Vagina (tissue), 2 donors: ENCODE results near the gene MFRP. TPM values are rescaled to one million over a fixed set of nuclear protein-coding genes. Genes with fewer than 3 reads are reported as not detected.
A peak's percentile ranks its signal among the peaks of the same experiment; 100 is the strongest.

Source experiments
- DNase-seq, 2 donors: peaks; one replicate each; pipeline ENCODE4 v3.0.0-alpha.2; 2017; ENCODE audit errors: extremely low spot score in 2 of 2
- H3K27ac ChIP-seq: fragments of 200-600 bp; sonication (generic); one replicate; pipeline ENCODE4 v1.5.1; 2019
- H3K27me3 ChIP-seq: fragments of 200-600 bp; sonication (generic); one replicate; pipeline ENCODE4 v1.5.1; 2019
- H3K36me3 ChIP-seq, 2 donors: fragments of 200-600 bp; sonication (generic); one replicate each; pipeline ENCODE4 v1.5.1; 2017 to 2019
- H3K4me1 ChIP-seq: fragments of 200-600 bp; sonication (generic); one replicate; pipeline ENCODE4 v1.5.1; 2019
- H3K4me3 ChIP-seq, 2 donors: fragments of 200-600 bp; sonication (generic); 1 replicate in 1 of 2; 2 replicates in 1 of 2; pipeline ENCODE4 v1.5.1; 2016 to 2019
- H3K9me3 ChIP-seq: fragments of 200-600 bp; sonication (generic); one replicate; pipeline ENCODE4 v1.5.1; 2019
- CTCF ChIP-seq, 3 experiments: fragments of 450-650 bp in 2 of 3; fragments of 200-600 bp in 1 of 3; sonication (generic) in 1 of 3; IDR thresholded peaks; one replicate each; pipeline ENCODE4 v1.5.1; 2017 to 2019; ENCODE audit warnings: antibody characterized with exemption in 3 of 3, mild to moderate bottlenecking in 2 of 3, moderate library complexity in 2 of 3
- POLR2A ChIP-seq, 2 donors: fragments of 450-650 bp; IDR thresholded peaks; one replicate each; pipeline ENCODE4 v1.6.1; 2017; ENCODE audit warnings: antibody characterized with exemption in 2 of 2, mild to moderate bottlenecking in 2 of 2, moderate library complexity in 2 of 2
- POLR2AphosphoS5 ChIP-seq, 2 donors: sonication (generic); formaldehyde crosslinking; IDR thresholded peaks; one replicate each; pipeline ENCODE4 v1.9.0; 2017; ENCODE audit warnings: antibody characterized with exemption in 2 of 2, mild to moderate bottlenecking in 2 of 2, low read depth in 1 of 2; ENCODE audit not compliant: insufficient read depth in 1 of 2
- intact Hi-C: fragments of 100-400 bp; cut with DNase I; formaldehyde crosslinking; loops from one replicate; pipeline ENCODE4 v1.15.1; 2023
- total RNA-seq: library from RNA; depleted of rRNA; stranded (reverse); fragments of >200 nt; gene quantifications from one replicate; pipeline ENCODE4 v1.2.3, GENCODE V29; 2016

Gene MFRP
- total RNA-seq, 1 donor from 2014 or later = not detected

GRCh38 chr11:119372260-119373058, 26.0 kb upstream of the MFRP start:
- H3K4me3 ChIP-seq = no peak overlapping the region
- no peak for DNase-seq
- H3K36me3 ChIP-seq = no peaks in the 10 kb centered on the region
- TF ChIP-seq CTCF (IDR thresholded peaks at IDR 0.05) = no peak
- no peak for TF ChIP-seq POLR2A (IDR thresholded peaks at IDR 0.05)
- TF ChIP-seq POLR2AphosphoS5 (IDR thresholded peaks at IDR 0.05; ENCODE audit: insufficient read depth in 1 of 2, low read depth in 1 of 2) = no peak
- intact Hi-C loops = no loop called here
- H3K4me1 ChIP-seq = peaks cover 78% of the 10 kb centered on the region
- no peak overlapping the region for H3K27ac ChIP-seq
- H3K27me3 ChIP-seq = no peaks in the 10 kb centered on the region
- no peaks in the 10 kb centered on the region for H3K9me3 ChIP-seq

- TF ChIP-seq CTCF (IDR thresholded peaks at IDR 0.05) = no peak
- TF ChIP-seq POLR2A (IDR thresholded peaks at IDR 0.05) = no peak
- TF ChIP-seq POLR2AphosphoS5 (IDR thresholded peaks at IDR 0.05; ENCODE audit: insufficient read depth in 1 of 2, low read depth in 1 of 2) = peak in 1 of 2 donors; percentile 21
- Histone ChIP-seq H3K4me3 (no peak overlapping the region), H3K27ac (peak overlapping the region; percentile 42), H3K4me1 (peaks cover 84% of the 10 kb centered on the region), H3K9me3 (no peaks in the 10 kb centered on the region), H3K27me3 (no peaks in the 10 kb centered on the region), H3K36me3 (no peaks in the 10 kb centered on the region)
- intact Hi-C loops = no loop called here
- DNase-seq = no peak
These were observed 25.3 kb upstream of the MFRP start for GRCh38 chr11:119371778-119372182.

- Histone ChIP-seq H3K36me3 (no peaks in the 10 kb centered on the region), H3K4me3 (no peak overlapping the region), H3K27ac (peak overlapping the region; percentile 42), H3K9me3 (no peaks in the 10 kb centered on the region), H3K27me3 (no peaks in the 10 kb centered on the region), H3K4me1 (peaks cover 83% of the 10 kb centered on the region)
- intact Hi-C loops = no loop called here
- no peak for DNase-seq
- TF ChIP-seq CTCF (IDR thresholded peaks at IDR 0.05) = no peak
- TF ChIP-seq POLR2AphosphoS5 (IDR thresholded peaks at IDR 0.05; ENCODE audit: insufficient read depth in 1 of 2, low read depth in 1 of 2) = no peak
- no peak for TF ChIP-seq POLR2A (IDR thresholded peaks at IDR 0.05)
These were observed 24.6 kb upstream of the MFRP start for GRCh38 chr11:119371067-119371601.

- Histone ChIP-seq H3K27ac (peak overlapping the region; percentile 42), H3K4me1 (peaks cover 79% of the 10 kb centered on the region), H3K9me3 (no peaks in the 10 kb centered on the region), H3K36me3 (no peaks in the 10 kb centered on the region), H3K4me3 (no peak overlapping the region), H3K27me3 (no peaks in the 10 kb centered on the region)
- TF ChIP-seq POLR2AphosphoS5 (IDR thresholded peaks at IDR 0.05; ENCODE audit: insufficient read depth in 1 of 2, low read depth in 1 of 2) (peak in 1 of 2 donors; percentile 12), POLR2A (IDR thresholded peaks at IDR 0.05) (no peak), CTCF (IDR thresholded peaks at IDR 0.05) (no peak)
- DNase-seq = no peak
- intact Hi-C loops = no loop called here
These were observed 24.1 kb upstream of the MFRP start for GRCh38 chr11:119370486-119371046.
